K562 (cell line): ENCODE data around the gene SLC9B2.

ENCODE experiments used
- CBX5 ChIP-seq: IDR thresholded peaks from 2 replicates; pipeline ENCODE4 v1.6.1; 2014; ENCODE audit warnings: low read depth, borderline replicate concordance
- MTA1 ChIP-seq: fragments of 450-650 bp; IDR thresholded peaks from 2 replicates; pipeline ENCODE4 v1.6.1; 2017; ENCODE audit warnings: borderline replicate concordance
- MXI1 ChIP-seq: IDR thresholded peaks from 2 replicates; pipeline ENCODE4 v1.6.1; 2011; ENCODE audit warnings: low read depth, mild to moderate bottlenecking, improper control_type of control experiment, low read length
- POLR2AphosphoS5 ChIP-seq: IDR thresholded peaks from 2 replicates; pipeline ENCODE4 v1.6.1; 2011; ENCODE audit warnings: mild to moderate bottlenecking, low read depth, low read length, moderate library complexity; ENCODE audit not compliant: control insufficient read depth, insufficient read depth
- TF ChIP-seq, protein P1 (sequence below), 3 experiments: IDR thresholded peaks in 2 of 3; conservative IDR thresholded peaks in 1 of 3; 2 replicates each; pipeline ENCODE4 v1.5.1; 2011 to 2012; ENCODE audit warnings: low read length in 3 of 3, mild to moderate bottlenecking in 3 of 3, control low read depth in 2 of 3, improper control_type of control experiment in 1 of 3, inconsistent platforms in 1 of 3, low read depth in 1 of 3, mixed read lengths in 1 of 3, moderate library complexity in 1 of 3; ENCODE audit not compliant: insufficient read depth in 2 of 3

DNA sequence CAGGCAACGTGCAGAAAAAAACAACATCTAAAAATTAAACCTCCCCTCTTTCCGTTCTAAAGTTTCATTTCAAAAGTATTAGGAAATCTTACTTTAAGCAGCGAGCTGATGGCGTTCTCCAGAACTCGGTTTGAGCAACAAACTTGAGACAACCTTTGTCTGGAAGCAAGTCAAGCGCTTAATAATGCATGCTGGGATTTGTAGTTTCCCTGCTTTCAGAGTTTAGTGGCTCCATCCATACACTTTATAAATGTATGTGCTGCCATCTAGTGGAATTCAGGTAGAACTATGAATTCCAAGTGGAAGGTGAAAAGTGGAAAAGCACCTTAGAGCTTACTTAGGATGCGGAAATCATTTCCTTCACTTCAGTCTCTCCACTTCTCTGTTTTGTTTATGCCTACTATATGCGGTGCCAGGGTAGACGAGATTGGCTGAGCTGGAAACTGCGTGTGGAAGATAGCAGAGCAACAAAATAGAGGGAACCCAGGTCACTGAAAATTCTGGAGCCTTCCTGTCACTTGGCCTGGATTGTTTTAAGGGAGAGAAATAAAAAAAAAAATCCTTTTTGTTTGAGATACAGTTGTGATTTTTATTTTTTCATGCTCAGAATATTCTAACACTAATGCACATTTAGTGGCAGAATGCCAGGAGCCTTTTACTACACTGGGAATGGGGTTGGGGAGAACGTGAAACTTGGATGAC, 23.3 kb upstream of the SLC9B2 start, which contains the start of gene BDH2:
- TF ChIP-seq POLR2AphosphoS5, result no peak
- no peak for TF ChIP-seq MTA1
- no peak for TF ChIP-seq MXI1
- TF ChIP-seq, protein P1, sequence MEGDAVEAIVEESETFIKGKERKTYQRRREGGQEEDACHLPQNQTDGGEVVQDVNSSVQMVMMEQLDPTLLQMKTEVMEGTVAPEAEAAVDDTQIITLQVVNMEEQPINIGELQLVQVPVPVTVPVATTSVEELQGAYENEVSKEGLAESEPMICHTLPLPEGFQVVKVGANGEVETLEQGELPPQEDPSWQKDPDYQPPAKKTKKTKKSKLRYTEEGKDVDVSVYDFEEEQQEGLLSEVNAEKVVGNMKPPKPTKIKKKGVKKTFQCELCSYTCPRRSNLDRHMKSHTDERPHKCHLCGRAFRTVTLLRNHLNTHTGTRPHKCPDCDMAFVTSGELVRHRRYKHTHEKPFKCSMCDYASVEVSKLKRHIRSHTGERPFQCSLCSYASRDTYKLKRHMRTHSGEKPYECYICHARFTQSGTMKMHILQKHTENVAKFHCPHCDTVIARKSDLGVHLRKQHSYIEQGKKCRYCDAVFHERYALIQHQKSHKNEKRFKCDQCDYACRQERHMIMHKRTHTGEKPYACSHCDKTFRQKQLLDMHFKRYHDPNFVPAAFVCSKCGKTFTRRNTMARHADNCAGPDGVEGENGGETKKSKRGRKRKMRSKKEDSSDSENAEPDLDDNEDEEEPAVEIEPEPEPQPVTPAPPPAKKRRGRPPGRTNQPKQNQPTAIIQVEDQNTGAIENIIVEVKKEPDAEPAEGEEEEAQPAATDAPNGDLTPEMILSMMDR (IDR thresholded peaks at IDR 0.05 in 2 of 3, conservative IDR thresholded peaks at IDR 0.05 in 1 of 3; ENCODE audit: insufficient read depth in 2 of 3, low read depth in 1 of 3, low read length in 3 of 3), result peak; percentile 55 to 89 (median 68); a peak in 5 of 6 replicates
- TF ChIP-seq CBX5, result no peak
